Measurements from ENCODE around the gene MAP1LC3B.

The MAP1LC3B gene

GRCh38 chr16:87431926-87432325, 39.8 kb downstream of the MAP1LC3B start:
- DNase-seq (ENCODE audit: low read depth, low spot score): no peak

GRCh38 chr16:87432330-87432915, 40.3 kb downstream of the MAP1LC3B start:
- DNase-seq (ENCODE audit: low read depth, low spot score): no peak

GRCh38 chr16:87434146-87434667, 42.1 kb downstream of the MAP1LC3B start:
- DNase-seq (ENCODE audit: low read depth, low spot score): no peak

- peak; percentile 61 for DNase-seq (ENCODE audit: low read depth, low spot score)
Measured at GRCh38 chr16:87435372-87436224, 43.5 kb downstream of the MAP1LC3B start.

- DNase-seq (ENCODE audit: low read depth, low spot score): no peak
Measured at GRCh38 chr16:87436225-87437172, 44.4 kb downstream of the MAP1LC3B start.

GRCh38 chr16:87437327-87437726, 45.2 kb downstream of the MAP1LC3B start:
- DNase-seq (ENCODE audit: low read depth, low spot score): no peak

GRCh38 chr16:87437911-87438610, 45.9 kb downstream of the MAP1LC3B start:
- DNase-seq (ENCODE audit: low read depth, low spot score): no peak

GRCh38 chr16:87438611-87438985, 46.5 kb downstream of the MAP1LC3B start:
- no peak for DNase-seq (ENCODE audit: low read depth, low spot score)

GRCh38 chr16:87439926-87440325, 47.8 kb downstream of the MAP1LC3B start:
- DNase-seq (ENCODE audit: low read depth, low spot score): no peak

- no peak for DNase-seq (ENCODE audit: low read depth, low spot score)
Measured at GRCh38 chr16:87441886-87442580, 49.9 kb downstream of the MAP1LC3B start.

- DNase-seq (ENCODE audit: low read depth, low spot score): no peak
Measured at GRCh38 chr16:87442581-87442966, 50.4 kb downstream of the MAP1LC3B start.

GRCh38 chr16:87443016-87443415, 50.9 kb downstream of the MAP1LC3B start:
- DNase-seq (ENCODE audit: low read depth, low spot score): no peak

GRCh38 chr16:87443964-87444363, 51.8 kb downstream of the MAP1LC3B start:
- no peak for DNase-seq (ENCODE audit: low read depth, low spot score)

- no peak for DNase-seq (ENCODE audit: low read depth, low spot score)
Measured at GRCh38 chr16:87445486-87445885, 53.4 kb downstream of the MAP1LC3B start.

- no peak for DNase-seq (ENCODE audit: low read depth, low spot score)
Measured at GRCh38 chr16:87446479-87446878, 54.3 kb downstream of the MAP1LC3B start.

GRCh38 chr16:87447323-87447722, 55.2 kb downstream of the MAP1LC3B start:
- no peak for DNase-seq (ENCODE audit: low read depth, low spot score)

- DNase-seq (ENCODE audit: low read depth, low spot score): no peak
Measured at GRCh38 chr16:87448866-87449265, 56.7 kb downstream of the MAP1LC3B start.

GRCh38 chr16:87451563-87452210, 59.6 kb downstream of the MAP1LC3B start:
- DNase-seq (ENCODE audit: low read depth, low spot score): no peak

GRCh38 chr16:87453326-87453725, 61.2 kb downstream of the MAP1LC3B start:
- no peak for DNase-seq (ENCODE audit: low read depth, low spot score)
